CD4-positive, alpha-beta T cell treated with Interleukin-21 for 1 hour (primary cell): Measurements from ENCODE around the gene HIPK3.
"Not testable (repeated sequence)": the region's sequence is repeated elsewhere in the genome, so short reads cannot be mapped to it uniquely, and the experiment has no call there.

Source experiments
- DNase-seq: peaks from one replicate; pipeline ENCODE4 v3.0.0-alpha.2; 2020

HIPK3 gene

DNA sequence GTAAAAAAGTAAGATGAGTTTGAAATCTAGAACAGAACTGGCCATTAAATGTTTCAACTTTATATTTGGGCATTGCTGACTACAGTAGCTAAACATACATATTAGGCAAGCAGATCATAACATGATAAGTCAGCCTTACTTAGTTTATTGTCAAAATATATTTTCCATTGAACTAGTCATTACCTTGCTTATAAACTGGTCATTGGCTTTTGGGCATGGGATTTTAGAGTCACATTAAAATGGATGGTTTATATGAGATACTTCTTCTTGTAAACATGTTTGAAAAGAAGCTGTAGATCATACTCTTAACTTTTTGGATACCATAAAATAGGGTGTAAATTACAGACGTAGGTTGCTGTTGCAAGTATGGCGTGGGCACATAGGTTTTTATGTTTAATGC is 2.7 kb downstream of the HIPK3 start:
- no peak for DNase-seq

DNA sequence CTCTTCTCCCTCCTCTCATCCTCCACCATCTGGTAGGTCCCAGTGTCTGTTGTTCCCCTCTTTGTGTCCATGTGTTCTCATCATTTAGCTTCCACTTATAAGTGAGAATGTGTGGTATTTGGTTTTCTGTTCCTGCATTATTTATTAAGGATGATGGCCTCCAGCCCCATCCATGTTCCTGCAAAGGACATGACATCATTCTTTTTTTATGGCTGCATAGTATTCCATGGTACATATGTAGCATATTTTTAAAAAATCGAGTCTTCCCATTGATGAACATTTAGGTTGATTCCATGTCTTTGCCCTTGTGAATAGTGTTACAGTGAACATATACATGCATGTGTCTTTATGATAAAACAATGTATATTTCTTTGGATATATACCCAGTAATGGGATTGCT is 4.2 kb downstream of the HIPK3 start:
- not testable (repeated sequence) for DNase-seq

DNA sequence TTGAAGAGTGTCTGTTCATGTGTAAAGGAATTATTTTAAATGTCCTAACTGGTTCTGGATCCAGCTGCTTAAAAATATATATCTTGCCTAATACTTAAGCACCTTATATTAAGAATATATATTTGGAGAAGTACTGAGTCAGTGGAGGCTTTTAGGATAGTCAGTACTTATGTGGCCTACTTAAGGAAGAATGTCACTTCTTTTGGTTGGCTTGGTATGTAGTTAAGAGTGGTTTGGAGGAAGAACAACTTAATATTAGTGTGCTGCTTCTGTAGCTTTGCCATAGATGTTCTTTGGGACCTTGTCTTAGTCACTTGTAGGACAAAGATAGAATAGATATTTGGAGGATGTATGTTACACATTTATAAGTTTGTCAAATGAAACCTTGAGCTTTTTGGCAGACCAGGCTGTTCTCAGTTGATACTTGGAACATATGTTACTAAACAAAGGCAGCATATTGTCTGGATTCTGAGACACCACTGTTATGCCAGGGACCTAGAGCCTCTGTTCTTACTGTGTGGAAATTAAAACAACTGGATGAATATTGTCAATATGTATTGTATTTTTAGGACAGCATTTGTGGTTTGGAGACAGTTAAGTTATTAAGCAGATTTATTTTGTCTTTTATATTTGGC is 4.9 kb downstream of the HIPK3 start:
- no peak for DNase-seq

DNA sequence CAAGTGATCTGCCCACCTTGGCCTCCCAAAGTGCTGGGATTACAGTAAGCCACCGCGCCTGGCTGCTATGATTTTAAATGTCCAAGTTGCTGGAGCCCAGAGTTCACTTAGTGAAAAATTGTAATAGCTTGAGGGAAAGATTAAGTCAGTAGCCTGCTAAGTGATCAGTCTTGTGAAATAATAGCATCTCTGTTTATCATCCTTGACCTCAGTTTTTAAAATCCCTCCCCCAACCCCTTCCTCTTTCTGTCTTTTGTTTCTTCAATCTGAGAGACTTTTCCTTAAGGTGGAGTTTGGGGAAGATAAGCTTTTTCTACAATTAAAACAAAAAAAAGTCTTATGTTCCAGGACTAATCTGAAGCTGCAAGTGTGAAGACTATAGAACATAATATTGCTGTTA is 6.4 kb downstream of the HIPK3 start:
- DNase-seq: no peak

DNA sequence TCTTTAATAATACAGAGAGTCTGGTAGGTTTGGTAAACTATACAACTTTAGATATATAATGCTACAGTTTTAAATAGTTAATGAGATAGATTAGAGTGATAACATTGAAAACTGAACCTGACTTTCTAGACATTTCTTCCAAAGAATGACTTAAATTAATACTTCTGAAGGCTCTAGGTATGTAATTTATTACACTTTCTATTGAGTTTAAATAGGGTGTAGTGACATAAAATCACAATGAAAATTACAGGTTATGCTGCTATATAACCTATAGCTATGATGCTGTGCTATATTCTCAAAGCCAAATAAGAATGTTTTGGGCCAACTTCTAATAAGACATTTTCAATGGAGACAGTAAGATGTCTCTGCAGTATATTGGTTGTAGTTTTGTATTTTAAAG is 7.7 kb downstream of the HIPK3 start:
- DNase-seq: no peak

DNA sequence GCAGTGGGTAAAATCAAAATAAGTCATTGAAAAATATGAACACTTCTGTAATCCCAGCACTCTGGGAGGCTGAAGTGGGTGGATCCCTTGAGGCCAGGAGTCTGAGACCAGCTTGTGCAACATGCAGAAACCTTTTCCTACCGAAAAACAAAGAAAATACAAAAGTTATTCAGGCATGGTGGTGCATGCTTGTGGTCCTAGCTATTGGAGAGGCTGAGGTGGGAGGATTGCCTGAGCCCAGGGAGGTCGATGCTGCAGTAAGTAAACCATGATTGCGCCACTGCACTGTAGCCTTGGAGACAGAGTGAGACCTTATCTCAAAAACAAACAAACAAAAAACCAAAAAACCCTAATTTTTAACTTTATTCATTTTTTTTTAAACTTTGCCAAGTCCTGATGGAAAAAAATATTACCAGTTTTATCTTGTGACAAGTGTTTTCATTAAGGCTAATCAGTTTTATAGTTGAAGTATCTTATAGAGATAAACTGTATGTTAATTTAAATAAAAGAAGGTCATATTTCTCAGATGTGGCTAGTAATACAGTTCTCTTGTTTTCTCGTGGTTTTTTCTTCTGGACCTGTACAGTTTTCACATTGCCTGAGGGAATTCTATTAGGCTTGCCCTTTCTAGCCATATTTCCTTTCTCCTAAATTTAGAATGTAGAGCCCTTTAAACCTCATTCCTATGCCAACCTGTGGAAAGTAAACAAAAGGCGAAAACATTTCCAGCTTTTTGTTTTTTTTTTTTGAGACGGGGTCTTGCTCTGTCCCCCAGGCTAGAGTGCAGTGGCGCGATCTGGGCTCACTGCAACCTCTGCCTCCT is 9.4 kb downstream of the HIPK3 start:
- no peak for DNase-seq

DNA sequence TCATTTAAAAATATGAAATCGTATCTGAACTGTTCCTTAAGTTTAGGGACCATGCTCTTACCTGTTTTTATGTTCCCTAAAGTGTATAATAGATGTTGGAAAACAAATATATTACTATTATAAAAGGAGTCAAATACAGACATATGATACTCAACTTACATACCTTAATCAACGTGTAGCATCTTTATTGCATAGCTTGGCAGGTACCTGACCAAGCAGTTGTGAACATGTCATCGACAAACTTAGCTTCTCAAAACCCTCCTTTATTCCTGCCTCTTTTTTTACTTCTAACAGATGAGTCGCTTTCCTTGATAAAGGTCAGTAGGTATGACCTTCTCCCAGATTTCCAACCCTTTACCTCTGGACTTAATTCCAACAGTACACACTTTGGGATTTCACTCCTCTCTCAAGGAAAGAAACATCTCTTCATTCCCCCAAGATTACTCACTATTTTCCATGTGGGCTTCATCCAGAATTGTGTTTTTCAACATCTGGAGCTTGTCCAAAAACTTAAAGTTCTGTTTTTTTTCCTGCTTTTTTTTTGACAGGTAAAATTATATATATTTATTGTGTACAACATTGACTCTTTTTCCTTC is 11.9 kb downstream of the HIPK3 start:
- DNase-seq: no peak

DNA sequence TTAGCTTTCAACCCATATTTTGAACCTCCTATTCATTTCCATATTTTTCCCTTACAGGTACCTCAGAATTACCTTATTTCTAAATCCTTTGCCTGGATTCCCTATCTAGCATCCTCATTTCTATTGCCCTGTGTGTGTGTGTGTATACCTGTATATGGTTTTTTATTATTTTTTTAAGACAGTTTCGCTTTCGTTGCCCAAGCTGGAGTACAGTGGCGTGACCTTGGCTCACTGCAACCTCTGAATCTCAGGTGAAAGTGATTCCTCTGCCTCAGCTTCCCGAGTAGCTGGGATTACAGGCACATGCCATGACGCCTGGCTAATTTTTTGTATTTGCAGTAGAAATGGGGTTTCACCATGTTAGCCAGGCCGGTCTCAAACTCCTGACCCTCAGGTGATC is 12.6 kb downstream of the HIPK3 start:
- DNase-seq: no peak

DNA sequence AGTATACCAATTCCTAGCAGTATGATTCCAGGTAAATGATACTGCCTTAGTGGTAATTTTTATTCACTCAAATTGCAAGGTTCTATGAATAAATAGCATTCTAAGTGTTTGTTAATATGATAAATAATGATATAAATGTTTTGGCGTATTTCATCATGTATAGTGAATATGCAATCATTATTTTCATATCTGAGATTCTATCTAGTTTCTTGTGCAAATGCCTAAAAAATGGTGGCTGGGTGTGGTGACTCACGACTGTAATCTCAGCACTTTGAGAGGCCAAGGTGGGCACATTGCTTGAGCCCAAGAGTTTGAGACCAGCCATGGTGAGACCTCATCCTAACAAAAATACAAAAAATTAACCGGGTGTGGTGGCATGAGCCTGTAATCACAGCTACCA is 13.9 kb downstream of the HIPK3 start:
- no peak for DNase-seq

DNA sequence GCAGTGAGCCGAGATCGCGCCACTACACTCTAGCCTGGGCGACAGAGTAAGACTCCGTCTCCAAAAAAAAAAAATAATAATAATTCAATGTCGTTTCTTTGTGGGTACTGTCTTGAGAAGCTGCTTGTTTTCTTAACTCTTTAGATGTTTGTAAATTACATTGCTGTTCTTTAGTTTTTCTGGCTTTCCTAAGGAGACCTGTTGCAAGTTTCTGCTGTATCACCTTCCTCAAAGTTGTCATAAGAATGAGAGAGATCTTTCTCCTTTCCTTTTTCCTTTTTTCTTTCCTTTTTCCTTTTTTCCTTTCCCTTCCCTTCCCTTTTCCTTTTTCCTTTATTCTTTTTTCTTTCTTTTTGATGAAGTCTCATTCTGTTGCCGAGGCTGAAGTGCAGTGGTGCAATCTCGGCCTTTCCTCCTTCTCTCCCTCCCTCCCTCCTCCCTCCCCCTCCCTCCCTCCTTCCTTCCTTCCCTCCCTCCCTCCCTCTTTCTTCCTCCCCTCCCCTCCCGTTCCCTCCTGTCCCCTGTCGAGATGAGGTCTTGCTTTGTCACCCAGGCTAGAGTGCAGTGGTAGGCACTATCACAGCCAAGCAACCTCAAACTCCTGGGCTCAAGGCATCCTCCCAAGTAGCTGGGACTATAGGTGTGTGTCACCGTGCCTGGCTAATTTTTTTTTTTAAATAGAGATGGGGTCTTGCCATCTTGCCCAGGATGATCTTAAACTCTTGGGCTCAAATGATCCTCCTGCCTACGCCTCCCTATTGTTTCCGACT is 15.3 kb downstream of the HIPK3 start:
- DNase-seq: no peak

DNA sequence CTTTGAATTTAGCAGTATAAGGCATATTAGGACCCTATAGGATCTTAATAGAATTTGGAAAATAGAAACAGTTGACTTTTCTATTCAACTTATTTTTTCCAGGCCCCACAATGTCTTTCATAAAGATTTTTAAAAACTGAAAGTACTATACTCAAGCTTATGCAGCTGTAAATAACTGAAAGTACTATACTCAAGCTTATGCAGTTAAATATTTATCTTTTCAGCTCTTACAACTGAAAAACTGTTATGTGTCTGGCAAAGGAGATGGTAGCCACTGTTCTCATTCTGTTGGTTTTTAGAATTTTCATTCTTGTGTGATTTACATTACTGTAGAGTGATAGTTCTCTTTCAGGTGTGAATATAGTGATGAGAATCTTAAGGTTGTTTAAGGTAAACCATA is 16.5 kb downstream of the HIPK3 start:
- DNase-seq: no peak

DNA sequence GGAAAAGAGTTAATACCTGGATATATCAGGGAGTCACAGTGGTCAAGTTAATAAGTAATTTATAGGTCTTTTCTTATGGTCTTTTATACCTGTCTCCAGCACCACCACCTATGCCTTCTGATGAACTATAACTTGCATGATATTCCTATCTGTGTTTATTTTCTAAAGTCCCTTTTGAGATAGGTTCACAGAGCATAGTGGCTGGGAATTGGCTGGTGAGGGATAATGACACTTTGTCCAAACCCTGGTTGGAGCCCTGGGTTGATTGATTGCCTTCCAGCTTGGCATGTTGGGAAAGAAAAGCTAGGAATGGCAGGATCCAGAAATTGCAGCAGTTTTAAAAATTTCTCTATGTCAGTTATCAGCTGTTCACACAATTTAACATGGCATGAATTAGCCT is 23.2 kb downstream of the HIPK3 start:
- no peak for DNase-seq

DNA sequence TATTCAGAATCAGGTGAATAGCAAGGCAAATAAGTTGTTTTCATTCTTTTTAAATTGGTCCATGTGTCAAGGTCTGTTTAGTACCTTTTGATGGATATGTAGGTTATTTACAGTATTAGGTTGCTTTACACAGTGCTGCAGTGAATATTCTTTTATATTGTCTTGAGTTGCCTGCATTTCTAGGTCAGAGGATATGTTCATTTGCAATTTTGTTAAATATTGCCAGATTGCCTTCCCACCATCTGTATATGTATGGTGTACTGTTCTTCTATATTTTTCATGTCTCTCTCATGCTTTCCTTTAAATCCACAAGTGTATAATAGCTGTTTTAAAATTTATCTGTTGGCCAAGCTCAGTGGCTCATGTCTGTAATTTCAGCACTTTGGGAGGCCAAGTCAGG is 24.6 kb downstream of the HIPK3 start:
- DNase-seq: no peak

DNA sequence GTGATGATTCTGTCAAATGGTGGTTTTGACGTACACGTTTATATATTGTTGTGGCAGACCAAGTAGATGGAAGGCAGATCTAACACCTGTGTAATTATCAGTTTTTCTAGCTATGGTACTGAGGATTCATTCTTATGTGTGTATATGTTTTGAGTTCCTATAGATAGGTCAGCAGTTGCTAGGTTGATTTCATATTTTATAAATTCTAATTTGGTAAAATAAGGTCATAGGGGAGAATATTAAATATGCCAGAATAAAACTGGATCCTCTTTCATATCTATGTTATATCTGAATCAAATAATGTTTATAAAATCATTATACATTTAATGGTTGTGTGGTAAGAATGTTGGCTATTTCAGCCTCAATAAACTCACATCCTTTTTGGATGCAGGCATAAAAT is 27.6 kb downstream of the HIPK3 start:
- DNase-seq: no peak

DNA sequence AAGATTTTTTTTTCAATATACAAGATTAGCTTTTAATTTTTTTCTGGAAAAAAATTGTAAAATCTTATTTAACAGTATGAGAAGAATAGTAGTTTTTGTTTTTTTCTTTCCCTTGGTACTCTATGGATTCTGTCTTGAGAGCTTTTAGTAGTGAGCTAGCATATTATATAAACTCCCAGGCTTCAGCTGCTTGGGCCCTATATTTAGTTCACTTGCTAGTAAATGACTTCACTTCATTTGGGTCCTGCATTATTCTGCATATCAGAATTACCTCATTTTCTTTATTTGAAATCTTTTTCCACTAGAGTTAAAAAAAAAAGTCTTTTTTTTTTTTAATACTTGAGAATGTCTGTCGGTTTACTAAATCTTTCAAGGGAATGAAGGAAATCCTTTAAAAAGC is 33.1 kb downstream of the HIPK3 start:
- no peak for DNase-seq

DNA sequence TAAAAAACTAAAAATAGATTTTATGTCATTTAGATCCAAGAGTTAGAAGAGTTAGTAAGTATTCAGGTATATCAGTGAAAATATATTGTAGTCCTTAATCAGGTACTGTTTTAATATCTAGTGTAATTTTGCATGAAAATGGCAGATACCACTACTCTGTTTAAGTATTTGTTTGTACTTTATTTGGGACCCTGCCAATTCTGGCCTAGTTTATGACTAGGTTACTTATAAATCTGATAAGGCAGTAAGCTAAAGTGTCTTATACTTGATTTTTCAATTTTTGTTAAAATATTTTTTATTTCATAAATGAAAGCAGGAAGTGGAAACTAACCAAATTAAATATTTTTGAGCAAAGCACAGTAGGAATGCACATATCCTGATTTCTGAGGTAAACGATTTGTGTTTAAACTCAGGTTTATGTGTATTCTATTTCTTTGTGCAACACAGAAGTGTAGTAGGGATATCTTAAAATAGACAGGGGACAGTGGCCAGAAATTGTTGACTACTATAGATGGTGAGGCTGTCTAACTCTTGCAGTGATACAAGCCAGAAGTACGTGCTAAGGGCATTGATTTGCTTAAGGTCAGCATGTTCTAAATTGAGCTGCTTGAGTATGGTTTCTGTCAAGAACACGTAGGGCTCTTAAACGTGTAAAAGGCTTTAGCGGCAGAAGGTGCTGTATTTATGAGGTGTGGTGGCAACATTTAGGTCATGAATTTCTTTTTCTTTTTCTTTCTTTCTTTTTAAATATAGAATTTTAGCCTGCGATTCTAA is 34.0 kb downstream of the HIPK3 start:
- no peak for DNase-seq

DNA sequence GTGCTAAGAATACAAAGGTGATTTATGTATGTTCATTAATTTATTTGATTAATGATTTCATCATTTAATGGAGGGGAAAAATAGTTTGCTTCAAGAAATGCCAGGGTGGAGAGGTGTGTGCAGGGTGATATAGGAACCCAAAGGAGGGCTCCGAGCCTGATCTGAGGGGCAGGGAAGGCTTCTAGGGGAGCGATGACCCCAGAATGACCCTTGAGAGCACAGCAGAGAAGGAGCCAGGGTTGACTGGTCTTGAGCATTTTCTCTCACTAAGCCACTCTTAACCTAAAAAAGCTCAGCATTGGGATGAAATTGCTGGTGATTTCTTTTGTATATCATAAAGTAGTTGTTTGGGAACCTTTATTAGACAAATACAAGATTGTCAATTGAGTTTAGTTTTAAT is 35.1 kb downstream of the HIPK3 start:
- DNase-seq: no peak

DNA sequence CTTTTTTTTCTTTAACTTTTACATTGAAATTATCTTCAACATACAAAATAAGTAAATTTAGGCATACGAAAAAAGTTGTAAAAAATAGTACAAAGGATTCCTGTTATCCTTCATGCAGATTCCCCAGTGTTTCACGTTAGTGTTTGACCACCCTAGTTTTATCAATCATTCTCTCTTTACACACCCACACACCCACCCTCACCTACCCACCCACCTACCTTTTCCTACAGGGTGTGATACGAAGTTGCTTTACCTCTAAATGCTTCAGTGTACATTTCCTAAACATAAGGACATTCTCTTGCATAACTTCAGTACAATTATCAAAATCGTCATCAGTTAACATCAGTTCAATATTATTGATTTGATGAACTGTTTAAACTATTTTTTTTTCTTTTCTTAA is 37.0 kb downstream of the HIPK3 start:
- no peak for DNase-seq

DNA sequence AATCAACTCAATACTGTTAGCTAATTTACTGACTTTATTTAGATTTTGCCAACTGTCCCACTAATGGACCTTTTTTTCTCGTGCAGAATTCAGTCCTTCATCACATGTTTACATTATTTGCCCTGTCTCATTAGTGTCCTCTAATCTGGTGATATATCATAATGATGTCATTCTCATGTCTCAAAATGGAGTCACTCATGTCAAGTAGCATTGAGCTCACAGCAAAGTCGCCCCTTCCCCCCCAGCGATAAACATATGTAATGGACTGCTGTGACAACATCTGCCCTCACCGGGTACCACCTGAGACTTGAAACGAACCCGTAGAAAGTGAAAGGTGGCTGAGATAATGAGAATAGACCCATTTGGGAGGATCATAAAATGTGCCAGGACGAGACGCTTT is 37.6 kb downstream of the HIPK3 start:
- no peak for DNase-seq

DNA sequence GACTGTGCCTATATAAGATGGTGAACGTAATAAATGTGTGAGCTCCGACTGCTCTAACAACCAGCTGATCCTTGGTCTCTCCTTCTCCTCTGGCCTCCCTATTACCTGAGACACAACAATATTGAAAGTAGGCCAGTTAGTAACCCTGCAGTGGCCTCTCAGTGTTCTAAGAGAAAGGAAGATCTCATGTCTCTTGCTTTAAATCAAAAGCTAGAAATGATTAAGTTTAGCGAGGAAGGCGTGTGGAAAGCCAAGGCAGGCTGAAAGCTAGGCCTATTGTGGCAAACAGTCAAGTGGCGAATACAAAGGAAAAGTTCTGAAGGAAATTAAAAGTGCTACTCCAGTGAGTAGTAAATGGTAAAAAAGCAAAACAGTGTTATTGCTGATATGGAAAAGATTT is 39.5 kb downstream of the HIPK3 start:
- DNase-seq: no peak

DNA sequence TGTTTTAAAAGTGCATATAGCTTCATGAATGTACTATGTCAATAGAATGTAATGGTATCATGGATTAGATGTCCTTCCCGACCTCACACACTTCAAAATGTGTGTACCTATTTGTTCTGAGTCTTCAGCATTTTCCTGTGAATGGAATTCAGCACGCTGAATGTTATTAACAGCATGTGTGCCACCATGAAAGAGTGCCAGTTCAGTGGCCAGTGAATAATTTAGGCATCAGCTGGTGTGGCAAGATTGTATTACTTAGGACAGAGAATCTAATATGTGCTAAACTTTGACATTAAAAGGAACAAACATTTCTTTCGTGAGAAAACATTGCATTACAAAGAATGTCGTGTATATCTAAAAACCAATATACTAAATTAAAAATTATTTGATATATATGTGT is 46.4 kb downstream of the HIPK3 start:
- DNase-seq: no peak

DNA sequence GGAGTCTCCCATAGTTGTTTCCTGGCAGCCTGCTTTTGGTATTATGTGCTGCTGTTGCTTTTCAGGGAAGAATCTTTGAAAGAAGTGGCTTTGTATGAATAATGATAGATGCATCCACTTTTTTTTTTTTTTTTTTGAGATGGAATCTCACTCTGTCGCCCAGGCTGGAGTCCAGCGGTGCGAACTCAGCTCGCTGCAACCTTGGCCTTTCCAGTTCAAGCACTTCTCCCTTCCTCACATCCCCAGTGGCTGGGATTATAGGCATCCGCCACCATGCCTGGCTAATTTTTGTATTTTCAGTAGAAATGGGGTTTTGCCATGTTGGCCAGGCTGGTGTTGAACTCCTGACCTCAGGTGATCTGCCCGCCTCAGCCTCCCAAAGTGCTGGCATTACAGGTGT is 49.6 kb downstream of the HIPK3 start:
- not testable (repeated sequence) for DNase-seq

DNA sequence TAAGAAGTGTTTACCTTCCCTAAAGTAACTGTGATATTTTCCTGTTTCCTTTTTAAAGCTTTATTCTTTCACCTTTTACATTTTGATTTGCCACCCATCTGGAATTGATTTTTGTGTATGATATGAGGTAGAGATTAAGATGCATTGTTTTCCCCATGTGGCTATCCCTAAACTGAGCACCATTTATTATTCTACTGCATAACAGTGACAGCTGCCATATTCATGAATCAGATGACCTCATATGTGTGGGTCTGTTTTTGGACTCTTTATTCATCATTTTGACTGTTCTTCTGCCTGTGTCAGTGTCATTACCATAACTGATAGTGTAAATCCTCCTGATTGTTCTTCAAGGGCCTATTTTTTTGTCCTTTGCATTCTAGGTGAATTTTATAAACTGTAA is 50.8 kb downstream of the HIPK3 start:
- no peak for DNase-seq
